Stimulated activated CD4-positive, alpha-beta T cell treated with anti-CD3 and anti-CD28 coated beads, Interleukin-4, amount 100 ng/mL, for 24 hours (primary cell): ENCODE measurements around the gene B3GALNT1.

Source experiments
- DNase-seq: peaks from one replicate; pipeline ENCODE4 v3.0.0-alpha.2; 2020

B3GALNT1 gene, protein sequence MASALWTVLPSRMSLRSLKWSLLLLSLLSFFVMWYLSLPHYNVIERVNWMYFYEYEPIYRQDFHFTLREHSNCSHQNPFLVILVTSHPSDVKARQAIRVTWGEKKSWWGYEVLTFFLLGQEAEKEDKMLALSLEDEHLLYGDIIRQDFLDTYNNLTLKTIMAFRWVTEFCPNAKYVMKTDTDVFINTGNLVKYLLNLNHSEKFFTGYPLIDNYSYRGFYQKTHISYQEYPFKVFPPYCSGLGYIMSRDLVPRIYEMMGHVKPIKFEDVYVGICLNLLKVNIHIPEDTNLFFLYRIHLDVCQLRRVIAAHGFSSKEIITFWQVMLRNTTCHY

GRCh38 chr3:161104561-161105551 lies at the start of gene B3GALNT1:
TSS of gene B3GALNT1 (minus strand) at chr3:161105349. CDS start at chr3:161086754, 18,595 bp downstream.
- DNase-seq, result peak; percentile 4

- DNase-seq, result no peak
These were observed 48.3 kb upstream of the B3GALNT1 start for GRCh38 chr3:161153480-161153879.

GRCh38 chr3:161150001-161150525 lies 44.9 kb upstream of the B3GALNT1 start:
- no peak for DNase-seq

DNA sequence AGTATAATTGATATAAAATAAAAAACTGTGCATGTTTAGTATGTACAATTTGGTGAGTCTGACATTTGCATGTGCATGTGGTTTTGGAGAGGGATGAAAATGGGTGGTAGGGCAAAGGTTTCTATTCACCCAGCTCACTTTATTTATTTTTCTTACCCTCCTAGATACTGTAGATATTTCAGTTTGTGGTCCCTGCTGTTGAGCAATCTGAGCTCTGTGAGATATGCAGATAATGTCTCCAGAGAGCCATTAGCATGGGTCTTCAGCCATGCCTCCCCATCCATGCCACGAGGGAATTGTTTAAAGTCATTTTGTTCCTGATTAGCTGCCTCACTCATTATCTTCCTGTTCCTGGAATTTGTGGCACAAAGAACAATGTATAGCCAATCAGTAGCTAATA lies 44.4 kb upstream of the B3GALNT1 start:
- no peak for DNase-seq

DNA sequence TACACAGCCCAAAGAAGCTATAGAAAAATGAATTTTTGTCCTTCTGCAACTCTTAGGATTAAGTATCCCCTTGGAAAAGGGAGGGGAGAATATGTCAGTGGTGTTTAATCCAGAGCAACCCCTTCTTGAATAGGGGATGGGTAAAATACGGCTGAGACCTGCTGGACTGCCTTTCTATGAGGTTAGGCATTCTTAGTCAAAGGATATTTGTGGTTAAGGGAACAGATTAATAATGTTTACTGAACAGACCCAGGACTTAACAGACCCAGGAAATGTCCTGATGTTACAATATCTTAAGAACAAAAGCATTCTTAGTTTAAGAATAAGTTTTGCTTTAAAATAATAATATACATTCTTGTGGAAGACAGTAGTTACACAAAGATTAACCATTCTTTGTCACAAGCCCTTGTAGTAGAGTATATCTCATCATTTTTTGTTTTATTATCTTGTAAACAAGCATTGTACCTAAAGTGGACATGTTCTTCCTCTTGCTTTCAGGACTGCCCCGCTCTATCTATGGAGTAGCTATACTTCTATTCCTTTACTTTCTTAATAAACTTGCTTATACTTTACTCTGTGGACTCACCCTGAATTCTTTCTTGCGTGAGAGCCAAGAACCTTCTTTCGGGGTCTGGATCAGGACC lies 43.8 kb upstream of the B3GALNT1 start:
- no peak for DNase-seq

DNA sequence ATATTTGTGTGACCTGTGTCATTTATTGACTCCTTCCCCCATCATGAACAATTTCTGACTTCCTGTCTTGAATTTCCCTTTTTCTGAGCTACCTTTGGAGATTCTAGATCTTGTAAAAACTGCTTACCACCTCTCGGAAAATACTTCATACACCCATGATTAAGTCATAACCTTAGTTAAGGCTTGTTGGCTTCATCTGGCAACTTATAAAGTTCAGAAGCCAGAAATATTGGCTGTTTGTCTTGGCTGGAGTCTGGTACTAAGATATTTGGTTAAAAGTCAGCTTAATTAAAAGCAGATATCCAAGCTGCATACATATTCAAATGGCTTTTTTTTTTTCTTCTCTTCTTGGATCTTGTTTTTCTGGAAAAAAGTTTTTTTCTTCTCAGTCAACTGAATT lies 37.3 kb upstream of the B3GALNT1 start:
- no peak for DNase-seq

DNA sequence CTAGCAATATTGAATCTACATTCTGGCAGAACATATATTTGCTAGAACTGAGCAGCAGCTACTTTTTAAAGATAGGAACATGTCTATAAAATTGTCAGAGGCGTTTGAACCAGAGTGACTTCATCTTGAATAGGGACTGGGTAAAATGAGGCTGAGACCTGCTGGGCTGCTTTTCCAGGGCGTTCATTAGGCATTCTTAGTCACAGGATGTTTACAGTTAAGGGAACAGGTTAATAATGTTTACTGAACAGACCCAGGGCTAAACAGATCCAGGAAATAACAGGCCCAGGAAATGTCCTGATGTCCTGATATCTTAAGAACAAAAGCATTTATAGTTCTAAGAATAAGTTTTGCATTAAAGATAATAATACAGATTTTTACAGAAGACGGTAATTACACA lies 34.5 kb upstream of the B3GALNT1 start:
- DNase-seq, result no peak

GRCh38 chr3:161137260-161137659 lies 32.1 kb upstream of the B3GALNT1 start:
- DNase-seq, result no peak

DNA sequence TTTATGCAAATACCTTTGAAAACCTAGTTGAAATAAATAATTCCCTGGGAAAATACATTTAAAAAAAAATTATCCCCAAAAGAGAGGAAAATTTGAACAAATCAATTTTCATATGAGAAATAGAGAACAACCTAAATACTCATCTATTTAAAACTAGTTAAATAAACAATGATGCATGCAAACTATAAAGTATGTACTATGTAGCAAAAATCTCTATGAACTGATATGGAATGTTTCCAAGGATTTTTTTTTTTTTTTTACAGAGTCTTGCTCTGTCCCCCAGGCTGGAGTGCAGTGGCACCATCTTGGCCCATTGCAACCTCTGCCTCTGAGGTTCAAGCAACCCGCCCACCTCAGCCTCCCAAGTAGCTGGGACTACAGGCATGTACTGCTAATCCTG lies 27.2 kb upstream of the B3GALNT1 start:
- DNase-seq, result no peak

- no peak for DNase-seq
These were observed 21.3 kb upstream of the B3GALNT1 start for GRCh38 chr3:161126495-161126894.

DNA sequence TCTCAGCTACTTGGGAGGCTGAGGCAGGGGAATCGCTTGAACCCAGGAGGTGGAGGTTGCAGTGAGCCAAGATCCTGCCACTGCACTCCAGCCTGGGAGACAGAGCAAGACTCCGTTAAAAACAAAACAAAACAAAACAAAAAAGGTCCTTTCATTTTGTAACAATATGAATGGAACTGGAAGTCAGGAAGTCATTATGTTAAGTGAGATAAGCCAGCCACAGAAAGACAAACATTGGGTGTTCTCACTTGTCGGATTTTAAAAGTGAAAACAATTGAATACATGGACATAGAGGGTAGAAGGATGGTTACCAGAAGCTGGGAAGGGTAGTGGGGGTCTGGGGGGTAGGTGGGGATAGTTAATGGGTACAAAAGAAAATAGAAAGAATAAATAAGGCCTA lies 12.5 kb upstream of the B3GALNT1 start:
- no peak for DNase-seq

DNA sequence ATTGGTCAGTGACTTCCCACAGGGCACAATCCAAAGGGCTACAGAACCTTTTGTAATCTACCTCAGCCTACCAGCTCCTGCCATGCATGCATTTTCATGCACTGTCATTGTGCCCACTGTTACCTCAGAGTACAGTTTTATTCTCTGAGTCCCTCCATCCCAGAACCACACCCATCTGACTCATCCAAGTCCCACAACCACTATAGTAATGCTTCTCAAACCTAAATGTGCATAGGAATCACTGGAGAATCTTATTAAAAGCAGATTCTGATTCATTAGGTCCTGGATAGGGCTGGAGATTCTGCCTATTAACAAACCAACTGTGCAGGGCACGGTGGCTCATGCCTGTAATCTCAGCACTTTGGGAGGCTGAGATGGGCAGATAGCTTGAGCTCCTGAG lies 3.7 kb upstream of the B3GALNT1 start:
- no peak for DNase-seq

DNA sequence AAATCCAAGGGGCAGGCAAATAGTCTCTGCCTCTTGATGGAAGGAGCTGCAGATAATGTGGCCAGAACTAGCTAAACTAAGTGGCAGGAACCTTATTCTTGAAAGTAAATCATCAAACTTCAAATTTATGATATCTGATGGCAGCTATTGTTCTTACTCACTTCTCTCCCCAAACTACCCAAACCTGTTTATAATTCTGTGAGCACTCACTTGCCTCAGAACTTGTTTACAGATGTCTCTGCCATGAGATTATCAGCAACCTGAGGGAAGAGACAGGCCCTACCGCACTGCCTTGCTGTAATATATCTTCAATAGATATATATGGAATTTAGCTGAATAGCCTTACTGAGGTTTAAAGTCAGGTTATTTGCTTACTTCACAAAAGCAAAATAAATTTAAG lies 2.2 kb upstream of the B3GALNT1 start:
- DNase-seq, result no peak

- no peak for DNase-seq
These were observed 1.3 kb downstream of the B3GALNT1 start for GRCh38 chr3:161103776-161104385.

DNA sequence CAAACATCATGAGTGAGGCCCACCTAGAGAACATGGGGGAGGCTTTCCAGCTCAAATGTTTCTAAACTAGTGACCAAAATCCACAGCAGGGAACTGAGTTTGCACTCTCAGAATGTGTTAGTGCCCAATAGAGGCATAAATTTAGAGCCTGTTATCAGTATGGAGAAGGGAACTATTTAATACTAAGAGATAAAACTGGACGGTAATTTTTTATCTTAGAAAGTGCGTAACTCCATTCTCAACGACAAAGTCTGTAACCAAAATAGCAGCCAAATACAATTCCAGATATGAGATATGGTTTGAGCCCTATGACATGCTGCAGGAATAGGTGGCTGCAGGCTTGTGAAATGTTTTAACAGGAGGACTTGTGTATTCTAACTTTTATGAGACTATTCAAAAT lies 3.5 kb downstream of the B3GALNT1 start:
- no peak for DNase-seq

DNA sequence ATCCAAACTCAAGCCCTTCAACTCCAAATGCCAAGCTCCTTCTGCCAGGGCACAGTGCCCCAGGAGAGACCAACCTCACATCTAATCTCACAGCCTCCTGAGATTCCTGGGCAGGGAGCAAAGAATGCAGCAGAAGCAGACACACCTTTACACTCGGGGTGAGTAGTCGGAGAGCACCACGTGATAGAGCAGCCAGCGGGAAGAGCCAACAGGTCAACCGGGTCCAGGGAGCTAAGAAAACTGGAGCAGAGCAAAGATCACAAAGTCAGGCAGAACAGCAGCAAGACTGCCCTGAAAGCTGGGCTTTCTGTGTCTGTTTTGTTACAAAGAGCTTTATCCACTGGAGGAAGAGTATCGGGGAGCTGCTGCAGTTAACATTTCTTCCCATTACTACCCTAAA lies 4.2 kb downstream of the B3GALNT1 start:
- no peak for DNase-seq

DNA sequence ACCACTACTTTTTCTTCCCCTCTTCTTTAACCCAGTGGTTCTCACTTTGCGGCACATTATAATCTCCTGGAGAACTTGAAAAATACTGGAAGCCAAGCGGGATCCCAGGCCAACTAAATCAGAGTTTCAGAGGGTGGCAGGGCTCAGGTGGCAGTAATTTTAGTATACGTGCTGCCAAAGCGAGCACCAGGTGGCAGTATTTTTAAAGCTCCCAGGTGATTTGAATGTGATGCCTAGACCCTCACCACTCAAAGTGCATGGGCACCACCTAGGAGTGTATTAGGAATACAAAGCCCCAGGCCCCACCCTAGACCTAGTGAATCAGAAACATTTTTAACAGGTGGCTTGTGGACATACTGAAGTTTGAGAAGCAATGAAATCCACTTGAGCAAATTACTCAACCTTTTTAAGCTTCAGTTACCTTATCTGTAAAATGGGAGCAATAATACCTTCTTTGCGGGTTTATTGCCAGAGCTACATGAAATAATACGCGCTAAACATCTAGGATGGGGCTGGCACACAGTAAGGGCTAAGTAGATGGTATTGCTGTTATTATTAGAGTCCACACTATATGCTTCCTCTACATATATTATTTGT lies 8.3 kb downstream of the B3GALNT1 start:
- DNase-seq, result no peak

- no peak for DNase-seq
These were observed 11.3 kb downstream of the B3GALNT1 start for GRCh38 chr3:161093895-161094294.

DNA sequence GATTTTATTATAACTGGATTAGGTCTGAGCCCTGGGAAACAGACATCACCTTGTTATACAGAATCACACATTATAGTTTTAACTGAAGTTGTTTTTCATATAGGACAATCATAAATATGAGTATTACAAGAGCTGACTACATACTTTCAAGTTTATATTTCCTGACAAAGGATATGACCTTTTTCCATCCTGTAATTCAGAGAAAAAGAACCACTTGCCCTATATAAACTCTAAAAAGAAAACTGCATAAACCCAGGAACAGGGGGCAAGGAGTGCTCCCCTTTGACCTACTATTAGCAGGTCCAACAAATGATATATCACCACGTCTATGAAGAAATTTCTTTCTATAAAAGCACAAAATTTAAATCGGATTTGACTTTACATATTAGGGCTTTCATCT lies 20.9 kb downstream of the B3GALNT1 start:
- no peak for DNase-seq

- DNase-seq, result no peak
These were observed 22.0 kb downstream of the B3GALNT1 start for GRCh38 chr3:161083131-161083530.

- no peak for DNase-seq
These were observed 23.1 kb downstream of the B3GALNT1 start for GRCh38 chr3:161082063-161082462.

GRCh38 chr3:161081633-161082032 lies 23.5 kb downstream of the B3GALNT1 start:
- DNase-seq, result no peak
